GM21529 (cell line): ENCODE measurements around the gene CACNA2D1.

ENCODE experiments used
- ATAC-seq: cut with Tn5 transposase; IDR thresholded peaks from one replicate; pipeline ENCODE4 v1.9.1; 2021; ENCODE audit not compliant: unreplicated experiment

Gene CACNA2D1

DNA sequence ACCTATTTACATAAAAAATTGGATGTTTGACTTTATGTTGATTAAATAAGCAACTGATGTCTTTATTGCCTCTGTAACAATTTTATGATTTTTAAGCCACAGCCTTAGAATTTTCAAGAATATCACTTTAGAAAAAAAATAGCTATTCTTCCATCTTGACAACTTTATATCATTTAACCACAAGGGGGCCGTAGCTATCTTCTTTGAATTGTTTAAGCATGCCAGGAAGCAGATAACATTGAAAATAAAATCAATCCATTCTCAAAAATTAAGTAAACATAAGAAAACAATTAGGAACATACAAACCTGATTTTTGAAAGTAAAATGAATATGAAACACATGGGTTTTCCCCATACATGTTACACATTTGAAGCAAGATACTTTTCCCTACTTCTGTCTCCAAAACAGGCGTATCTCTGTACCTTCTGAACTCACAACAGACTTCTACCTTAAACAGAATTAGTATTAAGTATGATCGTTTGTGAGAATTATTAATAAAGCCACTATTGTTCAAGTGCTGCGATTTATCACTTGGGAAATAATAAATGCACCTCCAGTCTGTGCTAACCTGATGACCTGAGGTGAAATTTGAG lies 209.0 kb downstream of the CACNA2D1 start:
- ATAC-seq = no peak

DNA sequence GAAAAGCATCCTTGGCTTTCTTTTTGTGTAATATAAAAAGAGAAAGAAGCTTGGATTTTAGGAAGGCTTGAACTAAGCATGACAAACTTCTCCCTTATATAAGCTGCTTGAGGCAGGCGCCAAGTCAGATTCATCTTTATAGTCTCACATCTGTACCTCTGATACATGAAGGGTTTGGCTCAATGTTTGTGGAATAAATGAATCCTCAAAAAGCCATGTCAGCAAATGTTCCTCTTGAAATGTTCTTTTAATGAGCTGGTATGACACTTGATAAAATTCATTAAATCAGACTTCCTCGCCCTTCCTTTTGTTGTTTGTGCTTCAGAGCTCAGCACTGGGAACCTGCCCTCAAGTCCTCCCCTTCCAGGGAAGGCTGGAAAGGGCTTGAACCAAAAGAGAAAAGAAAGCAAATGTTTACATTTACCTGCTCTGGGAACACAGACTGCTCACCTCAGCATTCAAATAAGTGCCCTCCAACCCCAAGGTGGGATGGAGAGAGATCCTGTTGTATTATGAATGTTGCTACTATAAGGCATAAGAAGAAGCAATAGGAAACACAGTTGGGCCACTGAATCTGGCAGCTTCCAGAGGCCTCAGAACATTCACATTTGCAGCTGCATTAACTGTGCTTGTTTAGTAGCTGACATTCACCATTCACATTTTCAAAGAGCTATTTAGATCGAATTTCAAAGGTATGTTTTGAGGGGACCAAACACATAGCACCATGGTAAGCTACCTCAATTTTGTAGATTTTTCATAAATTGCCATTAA lies 212.6 kb downstream of the CACNA2D1 start:
- no peak for ATAC-seq

DNA sequence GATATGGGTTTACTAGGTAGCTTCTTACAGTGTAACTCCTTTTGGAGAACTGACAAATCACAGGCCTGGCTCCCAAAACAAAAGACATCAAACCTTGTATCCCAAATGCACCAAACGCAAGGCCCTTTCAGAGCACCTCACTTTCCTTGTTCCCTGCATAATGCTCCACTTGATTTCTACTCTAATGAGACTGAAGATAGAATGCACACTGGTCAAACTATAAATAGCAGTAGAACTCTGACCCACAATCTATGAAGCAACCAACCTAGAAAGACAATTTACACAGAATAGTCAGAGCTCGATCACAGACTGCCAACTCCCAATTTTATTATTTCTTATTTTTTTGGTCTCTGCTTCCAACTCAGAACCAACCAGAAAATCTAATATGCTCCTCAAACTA lies 214.4 kb downstream of the CACNA2D1 start:
- no peak for ATAC-seq

DNA sequence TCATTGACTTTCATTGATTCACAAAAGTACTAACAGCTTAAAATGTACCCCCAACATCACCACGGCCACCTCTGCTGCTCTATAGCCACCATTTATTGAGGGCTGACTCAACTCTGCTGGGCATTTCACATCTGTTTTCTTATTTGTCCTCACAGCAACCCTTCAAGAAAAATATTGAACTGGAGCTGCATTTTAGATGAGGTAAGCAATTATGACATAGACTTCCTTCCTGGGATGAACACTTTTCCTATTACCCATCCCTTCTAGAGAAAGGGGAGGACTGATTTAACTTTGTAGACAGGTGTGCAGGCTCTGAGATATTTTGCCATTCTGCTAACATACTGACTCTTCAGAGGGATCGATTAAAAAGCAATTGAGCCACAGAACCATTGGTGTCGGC lies 217.4 kb downstream of the CACNA2D1 start:
- ATAC-seq = no peak

DNA sequence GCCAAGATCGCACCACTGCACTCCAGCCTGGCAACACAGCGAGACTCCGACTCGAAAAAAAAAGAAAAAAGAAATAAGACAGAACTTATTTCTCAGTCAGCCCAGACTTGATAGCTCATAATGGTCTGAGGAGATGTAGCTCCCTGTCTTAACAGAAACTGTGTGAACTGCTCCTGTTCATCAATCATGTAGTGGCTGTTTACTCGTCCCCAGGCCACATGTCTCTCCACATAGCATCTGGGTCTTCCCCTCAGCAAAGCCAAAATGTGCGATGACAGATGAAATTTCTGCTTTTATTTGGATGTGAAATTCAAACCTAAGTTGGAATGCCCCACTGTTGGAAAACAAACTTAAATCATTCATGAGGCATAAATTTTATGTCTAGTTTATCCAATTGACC lies 219.0 kb downstream of the CACNA2D1 start:
- ATAC-seq = no peak

DNA sequence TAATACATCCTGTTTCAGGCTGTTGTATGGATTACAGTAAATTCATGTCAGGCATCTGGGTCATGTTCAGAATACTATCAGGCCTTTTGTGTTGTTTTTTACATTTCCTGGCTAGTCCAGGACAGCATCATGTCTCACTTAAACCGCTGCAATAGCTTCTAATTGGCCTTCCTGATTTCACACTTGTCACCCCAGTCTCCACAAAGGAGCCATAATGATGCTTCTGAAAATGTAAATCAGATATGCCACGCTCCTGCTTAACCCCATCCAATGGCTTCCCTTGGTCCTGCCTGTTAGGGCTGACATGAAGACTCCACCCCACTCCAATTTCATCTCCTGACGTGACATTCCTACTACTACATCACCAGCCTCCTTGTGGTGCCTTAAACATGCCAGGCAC lies 220.0 kb downstream of the CACNA2D1 start:
- no peak for ATAC-seq

DNA sequence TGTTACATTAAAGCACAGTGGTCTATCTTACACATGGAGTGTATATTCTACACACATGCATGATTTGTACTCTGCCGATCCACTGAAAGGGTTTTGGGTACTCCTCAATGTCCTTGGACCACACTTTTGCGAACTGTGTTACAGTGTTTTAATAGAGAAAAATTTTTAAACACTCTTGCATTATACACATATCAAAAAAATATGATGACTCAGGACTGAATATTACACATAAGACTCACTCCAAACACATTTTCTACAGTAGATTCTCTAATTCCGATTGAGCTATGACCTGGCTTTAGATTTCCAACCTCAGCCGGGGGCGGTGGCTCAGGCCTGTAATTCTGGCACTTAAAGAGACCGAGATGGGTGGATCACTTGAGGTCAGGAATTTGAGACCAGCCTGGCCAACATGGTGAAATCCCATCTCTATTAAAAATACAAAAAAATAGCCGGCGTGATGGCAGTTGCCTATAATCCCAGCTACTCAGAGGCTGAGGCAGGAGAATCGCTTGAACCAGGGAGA lies 222.4 kb downstream of the CACNA2D1 start:
- no peak for ATAC-seq

DNA sequence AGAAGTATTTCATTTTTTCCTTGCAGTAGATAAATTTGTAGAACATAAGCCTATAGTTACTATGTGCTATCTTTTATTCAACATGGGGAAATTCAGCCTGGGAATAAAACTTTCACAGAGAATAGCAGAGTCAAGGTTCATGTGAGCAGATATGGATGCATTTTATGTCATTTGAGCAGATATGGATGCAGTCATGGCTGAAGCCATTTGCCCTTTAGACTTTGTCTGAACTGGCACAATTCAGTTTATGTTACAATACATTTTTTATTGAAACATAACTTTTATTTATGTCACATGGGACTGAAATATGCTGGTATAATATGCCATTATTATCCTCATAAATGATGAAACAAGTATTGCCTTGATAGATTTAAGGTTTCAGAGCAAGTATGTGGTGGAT lies 231.1 kb downstream of the CACNA2D1 start:
- ATAC-seq = no peak

DNA sequence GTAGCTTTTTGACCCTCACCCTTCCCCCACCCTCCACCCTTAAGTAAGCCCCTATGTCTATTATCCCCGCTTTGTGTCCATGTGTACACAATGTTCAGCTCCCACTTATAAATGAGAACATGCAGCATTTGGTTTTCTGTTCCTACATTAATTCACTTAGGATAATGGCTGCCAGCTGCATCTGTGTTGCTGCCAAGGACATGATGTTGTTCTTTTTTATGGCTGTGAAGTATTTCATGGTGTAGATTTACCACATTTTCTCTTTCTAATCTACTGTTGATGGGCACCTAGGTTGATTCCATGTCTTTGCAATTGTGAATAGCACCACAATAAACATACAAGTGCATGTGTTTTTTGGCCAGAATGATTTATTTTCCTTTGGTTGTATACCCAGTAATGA lies 232.2 kb downstream of the CACNA2D1 start:
- no peak for ATAC-seq

DNA sequence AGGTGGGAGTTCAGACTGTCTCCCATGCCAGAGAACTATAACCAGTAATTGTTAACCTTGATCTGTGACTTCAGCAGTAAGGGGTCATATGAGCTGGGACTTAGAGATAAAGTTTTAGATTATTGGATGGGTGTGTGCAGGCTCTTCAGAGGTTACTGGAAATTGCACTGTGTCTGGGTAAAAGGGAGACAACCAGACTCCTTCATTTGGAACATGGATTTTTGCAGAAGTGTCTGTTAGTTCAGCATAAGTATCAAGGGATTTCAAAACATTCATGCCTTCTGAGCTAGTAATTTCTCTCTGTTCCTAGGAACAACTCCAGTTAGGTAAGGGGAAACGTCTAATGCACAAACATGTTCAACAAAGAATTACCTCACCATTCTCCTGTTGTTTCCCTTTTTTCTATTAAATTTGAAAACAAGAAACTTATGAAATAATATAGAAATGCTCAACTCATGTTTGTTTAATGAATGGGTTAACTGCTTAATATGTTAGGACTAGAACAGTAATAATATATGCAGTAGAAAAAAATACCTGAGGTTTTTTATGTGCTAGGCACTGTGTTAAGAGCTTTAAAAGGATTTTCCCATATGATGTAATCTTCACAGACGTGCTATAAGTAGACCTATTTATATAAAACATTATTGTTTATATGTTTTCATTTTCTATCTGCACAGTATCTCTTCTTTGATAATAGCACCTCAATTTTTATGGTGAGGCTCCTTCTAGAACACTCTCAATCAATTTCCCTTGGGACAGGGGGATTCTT lies 233.0 kb downstream of the CACNA2D1 start:
- ATAC-seq = no peak

DNA sequence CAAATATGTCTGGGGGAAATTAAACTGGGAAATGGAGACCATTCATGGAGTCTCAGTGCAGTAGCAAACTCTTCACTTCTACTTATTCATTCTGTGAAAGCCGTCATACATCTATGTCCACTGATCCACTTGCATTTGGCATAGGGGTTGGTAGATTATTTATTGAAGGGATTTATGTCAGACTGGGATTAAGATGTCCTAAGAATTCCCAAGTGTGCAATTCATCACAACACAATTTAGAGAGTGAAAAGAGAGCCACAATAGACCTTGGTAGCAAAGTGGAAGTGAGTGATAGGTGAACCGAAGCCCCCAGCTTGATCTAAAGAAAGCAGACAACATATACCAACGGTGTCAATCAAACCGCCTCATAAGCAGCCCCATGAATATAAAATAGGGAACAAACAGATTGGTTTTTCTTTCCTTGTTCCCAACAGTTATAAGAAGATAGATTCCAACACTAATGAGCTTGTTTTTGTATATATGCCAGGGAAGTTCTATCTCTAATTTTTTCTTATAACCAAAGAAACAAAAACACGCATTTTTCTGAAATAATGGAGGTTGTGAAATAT lies 234.3 kb downstream of the CACNA2D1 start:
- ATAC-seq = no peak

DNA sequence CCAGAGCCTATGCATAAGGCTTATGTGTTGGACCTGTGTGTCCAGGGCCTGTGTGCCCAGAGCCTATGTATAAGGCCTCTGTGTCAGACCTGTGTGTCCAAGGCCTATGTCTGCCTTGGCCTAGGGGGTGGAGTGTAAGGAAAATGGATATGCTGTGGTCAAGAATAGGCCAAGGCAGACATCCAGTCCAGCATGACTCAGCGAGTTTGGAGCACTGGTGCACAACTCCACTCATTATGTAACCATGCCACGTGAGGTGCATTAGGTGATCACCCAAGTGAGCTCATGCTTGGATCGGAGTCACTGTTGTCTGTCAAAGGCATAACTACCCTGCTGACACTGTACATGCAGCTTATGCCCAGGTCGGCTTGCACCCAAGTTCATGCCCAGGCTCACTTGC lies 238.9 kb downstream of the CACNA2D1 start:
- ATAC-seq = no peak

DNA sequence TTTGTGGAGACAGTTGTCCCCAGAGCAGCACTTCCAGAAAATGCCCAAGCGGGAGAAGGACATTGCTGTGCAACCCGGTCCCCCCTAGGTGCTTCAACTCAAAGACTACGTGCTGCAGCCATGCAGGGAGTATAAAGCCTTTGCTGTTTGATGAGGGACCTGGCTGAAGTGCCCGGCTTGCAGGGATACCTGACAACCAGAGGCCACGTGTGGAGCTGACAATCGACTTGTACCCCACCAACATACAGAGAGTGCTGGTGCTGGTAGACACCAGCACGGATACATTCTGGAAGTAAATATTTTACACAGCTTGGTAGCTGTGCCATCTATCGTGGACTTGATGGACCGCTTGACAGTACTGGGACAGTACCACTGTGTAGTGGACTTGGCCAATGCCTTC lies 240.6 kb downstream of the CACNA2D1 start:
- ATAC-seq = no peak

DNA sequence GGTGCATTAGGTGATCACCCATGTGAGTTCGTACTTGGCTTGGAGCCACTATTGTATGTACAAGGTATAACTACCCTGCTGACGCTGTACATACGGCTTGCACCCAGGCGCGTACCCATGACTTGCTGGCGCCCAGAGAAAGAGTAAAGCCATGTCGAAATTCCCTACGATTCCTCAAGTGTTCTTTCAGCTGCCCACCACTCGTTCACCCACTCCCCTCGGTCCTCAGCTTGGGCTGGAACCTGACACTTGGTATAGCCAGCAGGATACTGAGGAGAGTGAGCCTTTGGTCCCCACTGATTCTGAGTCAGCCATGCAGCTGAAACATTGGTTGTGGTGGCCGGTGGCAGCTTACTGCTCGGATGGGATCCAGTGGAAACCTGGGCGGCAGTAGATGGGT lies 241.5 kb downstream of the CACNA2D1 start:
- ATAC-seq = no peak

DNA sequence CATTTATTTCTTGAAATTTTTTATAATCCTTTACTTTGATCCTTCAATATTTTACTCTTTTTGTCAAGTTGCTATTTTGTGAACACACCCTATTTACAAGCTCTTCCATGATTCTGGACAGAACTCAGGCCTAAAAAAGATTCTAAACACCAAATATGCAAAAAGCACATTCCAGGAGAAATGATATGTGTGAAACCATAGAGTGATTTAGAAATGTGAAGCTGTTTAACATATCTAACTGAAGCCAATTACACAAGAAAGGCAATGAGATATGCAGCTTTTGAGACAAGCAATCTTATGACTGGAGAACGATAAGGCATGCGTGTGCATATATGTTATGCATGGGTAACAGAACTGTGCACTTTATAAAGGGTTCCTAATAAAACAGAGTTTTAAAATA lies 243.0 kb downstream of the CACNA2D1 start:
- no peak for ATAC-seq

DNA sequence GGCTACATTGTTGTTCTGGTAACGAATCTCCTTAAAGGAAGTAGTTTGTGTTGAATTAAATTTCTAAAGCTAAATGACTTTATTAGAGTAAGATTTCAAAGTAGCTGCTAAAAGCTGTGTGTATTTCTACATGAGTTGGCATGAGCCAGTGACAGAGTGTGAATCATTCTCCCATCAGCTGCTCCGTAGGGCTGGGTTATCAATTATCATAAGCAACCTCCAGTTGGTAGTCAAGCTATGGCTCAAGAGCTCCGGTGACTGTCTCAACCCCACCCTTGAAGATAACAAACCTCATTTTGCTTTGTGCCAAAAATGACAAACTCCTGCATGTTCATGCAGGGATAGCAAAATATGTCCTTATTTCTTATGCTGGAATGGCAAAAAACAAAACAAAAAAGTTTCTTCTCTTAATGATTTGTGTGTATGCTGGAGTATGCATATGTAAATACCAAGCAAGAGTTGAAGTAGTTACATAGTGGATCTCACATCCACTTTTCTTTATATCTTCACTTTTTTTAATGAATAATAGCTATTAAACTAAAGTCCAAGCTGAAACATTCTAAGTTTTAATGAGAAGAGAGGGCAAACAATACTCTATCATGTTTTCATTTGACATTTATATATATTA lies 249.4 kb downstream of the CACNA2D1 start:
- ATAC-seq = no peak

DNA sequence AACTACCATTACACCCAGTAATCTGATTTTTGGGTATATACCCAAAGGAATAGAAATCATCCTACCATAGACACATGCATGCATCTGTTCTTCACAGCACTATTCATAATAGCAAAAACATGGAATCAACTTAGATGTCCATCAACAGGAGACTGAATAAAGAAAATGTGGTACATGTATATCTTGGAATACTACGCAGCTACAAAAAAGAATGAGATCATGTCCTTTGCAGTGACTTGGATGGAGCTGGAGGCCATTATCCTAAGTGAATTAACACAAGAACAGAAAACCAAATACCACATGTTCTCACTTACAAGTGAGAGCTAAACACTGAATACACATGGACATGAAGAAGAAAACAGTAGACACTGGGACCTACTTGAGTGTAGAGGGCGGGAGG lies 254.9 kb downstream of the CACNA2D1 start:
- no peak for ATAC-seq

DNA sequence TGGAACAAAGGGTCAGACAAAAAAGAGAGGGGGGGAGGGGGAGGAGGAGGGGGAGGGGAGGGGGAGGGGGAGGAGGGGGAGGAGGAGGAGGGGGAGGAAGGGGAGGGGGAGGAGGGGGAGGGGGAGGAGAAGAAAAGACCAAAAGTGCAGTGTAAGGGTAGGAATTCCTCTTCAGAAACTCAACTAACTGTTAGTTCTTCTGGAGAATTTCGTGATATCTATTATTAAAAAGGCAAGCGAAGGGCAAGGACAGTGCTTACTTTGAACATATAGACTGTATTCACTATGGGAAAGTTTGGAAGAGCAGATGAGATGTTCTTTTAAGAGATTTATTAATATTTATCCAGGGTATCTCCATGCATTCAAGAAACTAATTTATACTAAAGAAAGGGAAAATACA lies 258.1 kb downstream of the CACNA2D1 start:
- no peak for ATAC-seq

DNA sequence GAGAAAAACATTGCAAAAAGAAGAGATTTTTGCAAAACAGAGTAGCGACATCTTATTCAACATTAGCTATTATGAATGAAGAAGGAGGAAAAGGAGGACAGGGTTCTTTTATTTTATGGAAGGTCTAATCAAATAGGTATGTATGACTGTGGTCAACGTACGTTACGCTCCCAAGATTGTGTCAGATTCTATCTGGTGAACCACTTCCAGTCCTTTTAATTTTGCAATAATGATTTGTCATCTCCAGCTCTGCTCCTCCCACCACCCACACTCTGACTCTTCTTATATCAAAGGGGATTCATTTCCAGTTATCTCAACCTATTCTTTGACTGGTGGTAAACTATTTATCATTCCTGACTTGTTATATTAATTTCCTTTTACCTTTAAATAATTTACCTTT lies 259.9 kb downstream of the CACNA2D1 start:
- no peak for ATAC-seq

DNA sequence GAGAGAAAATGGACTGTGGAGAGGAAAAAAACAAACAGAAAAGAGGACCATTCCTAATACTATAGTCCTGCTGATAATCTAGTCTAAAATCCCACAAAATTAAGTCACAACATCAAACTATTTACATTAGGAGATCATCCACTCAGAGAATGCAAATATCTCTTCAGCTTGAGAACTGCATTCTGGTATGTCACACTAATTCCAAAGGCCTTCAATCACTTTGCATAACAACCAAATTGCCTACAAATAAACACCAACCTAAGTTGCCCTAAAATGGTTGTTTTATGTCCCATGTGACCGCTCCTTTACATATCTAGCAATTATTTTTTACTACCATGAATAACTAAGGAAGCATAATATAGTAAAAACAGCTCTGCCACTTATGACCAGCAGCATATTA lies 264.3 kb downstream of the CACNA2D1 start:
- ATAC-seq = no peak

DNA sequence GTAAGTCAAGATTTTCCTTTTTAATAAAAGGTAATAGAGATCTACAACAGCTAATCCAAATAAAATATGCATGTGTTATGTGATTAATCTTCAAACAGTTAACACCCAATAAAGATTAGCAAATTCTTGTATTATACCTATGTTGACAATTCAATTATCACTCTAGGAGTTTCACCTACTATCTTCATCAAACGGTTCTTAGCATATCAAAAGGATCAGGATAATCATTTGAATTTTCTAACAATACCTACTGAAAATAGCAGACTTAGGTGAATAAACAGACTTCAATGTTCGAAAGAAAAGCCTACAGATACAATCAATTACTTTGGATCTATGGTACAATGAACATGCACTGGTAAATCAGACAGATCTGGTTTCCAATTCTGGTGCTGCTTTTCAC lies 268.3 kb downstream of the CACNA2D1 start:
- no peak for ATAC-seq
